ENCODE measurements around the gene SMNDC1. TPM values are rescaled to one million over a fixed set of nuclear protein-coding genes. Genes with fewer than 3 reads are reported as not detected.

SMNDC1 gene
- total RNA-seq, 6 experiments from 2014 or later = 5.1 to 13.3 (median 9.1) TPM

DNA sequence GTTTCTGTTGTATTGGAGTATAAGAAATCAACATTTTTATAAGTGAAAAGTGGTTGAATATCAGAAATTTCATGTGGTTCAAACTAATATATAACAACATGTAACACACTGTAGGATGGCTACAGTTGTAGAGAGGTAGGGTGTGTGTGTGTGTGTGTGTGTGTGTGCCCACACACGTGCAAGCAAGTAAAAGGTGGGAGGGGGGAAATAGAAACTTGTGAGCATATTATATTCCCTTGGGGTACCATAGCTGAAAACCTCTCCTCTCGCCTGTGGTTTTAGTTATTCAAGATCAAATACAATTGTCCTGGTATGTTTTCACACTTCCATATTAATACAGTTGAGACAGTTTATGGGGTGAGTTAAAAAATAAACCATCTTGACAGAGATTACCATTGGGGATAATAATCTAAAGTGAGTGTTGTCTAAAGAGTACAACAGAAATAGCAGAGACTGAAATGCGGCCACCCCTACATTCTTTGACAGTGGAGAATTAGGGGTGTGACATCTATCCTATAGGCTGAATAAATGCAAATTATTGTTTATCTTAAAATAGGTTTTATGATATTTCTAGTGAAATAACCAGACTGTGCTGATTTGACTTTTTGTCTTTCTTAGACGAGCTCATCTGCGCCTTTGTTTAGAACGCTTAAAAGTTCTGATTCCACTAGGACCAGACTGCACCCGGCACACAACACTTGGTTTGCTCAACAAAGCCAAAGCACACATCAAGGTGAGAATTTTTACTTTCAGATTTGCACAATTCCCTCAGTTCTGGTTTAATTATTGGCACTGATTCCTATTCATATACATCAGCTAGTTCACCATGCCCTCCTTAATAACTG lies 25.9 kb downstream of the SMNDC1 start:
- 25% methylated on average over 7 of the region's 7 CpGs for WGBS (ENCODE audit: insufficient coverage, low coverage, low lambda C conversion rate, missing lambda C conversion rate)
- ATAC-seq = peak; percentile 74 to 79 (median 78)
- H3K27ac ChIP-seq = peak overlapping the region in 2 of 3 donors; percentile 47 to 50
- peaks cover 0 to 5% (median 0%) of the 10 kb centered on the region in 4 donors for H3K36me3 ChIP-seq
- H3K27me3 ChIP-seq = no peaks in the 10 kb centered on the region
- H3K4me3 ChIP-seq = peak overlapping the region in 2 of 3 donors; percentile 13 to 33
- H3K4me1 ChIP-seq = no peaks in the 10 kb centered on the region
- no peaks in the 10 kb centered on the region for H3K9me3 ChIP-seq
- intact Hi-C loops (cut with DNase I) = loop anchor here in 1 of 2 donors (10.0 kb wide), 2 partner anchors 54 to 134 kb away; no protein-coding TSS in a partner anchor
- DNase-seq = no peak
- TF ChIP-seq, protein P1, sequence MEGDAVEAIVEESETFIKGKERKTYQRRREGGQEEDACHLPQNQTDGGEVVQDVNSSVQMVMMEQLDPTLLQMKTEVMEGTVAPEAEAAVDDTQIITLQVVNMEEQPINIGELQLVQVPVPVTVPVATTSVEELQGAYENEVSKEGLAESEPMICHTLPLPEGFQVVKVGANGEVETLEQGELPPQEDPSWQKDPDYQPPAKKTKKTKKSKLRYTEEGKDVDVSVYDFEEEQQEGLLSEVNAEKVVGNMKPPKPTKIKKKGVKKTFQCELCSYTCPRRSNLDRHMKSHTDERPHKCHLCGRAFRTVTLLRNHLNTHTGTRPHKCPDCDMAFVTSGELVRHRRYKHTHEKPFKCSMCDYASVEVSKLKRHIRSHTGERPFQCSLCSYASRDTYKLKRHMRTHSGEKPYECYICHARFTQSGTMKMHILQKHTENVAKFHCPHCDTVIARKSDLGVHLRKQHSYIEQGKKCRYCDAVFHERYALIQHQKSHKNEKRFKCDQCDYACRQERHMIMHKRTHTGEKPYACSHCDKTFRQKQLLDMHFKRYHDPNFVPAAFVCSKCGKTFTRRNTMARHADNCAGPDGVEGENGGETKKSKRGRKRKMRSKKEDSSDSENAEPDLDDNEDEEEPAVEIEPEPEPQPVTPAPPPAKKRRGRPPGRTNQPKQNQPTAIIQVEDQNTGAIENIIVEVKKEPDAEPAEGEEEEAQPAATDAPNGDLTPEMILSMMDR (IDR thresholded peaks at IDR 0.05) = no peak
- TF ChIP-seq POLR2A (IDR thresholded peaks at IDR 0.05) = no peak

DNA sequence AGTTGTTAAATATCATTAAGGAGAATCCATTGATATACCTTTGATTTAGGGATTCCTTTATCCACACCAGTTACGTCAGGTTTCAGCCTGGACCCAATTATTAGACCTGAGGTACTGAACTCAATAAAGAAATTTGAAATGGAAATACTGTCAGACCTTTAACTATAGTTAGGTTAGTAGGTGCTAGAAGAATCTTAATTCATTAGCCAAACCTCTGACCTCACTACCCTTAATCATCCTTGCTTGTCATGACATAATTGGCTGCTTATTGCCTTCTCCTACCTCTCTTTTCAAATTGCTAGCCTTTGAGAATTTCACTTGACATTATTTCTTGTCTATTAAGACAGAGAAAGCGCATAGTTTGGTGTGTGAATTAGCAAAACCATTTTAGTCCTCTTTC lies 27.1 kb downstream of the SMNDC1 start:
- Histone ChIP-seq H3K27ac (no peak overlapping the region), H3K9me3 (no peaks in the 10 kb centered on the region), H3K4me3 (no peak overlapping the region), H3K4me1 (no peaks in the 10 kb centered on the region), H3K36me3 (peaks cover 0 to 5% (median 0%) of the 10 kb centered on the region in 4 donors), H3K27me3 (no peaks in the 10 kb centered on the region)
- no peak for ATAC-seq
- intact Hi-C loops (cut with DNase I) = loop anchor here in 1 of 2 donors (10.0 kb wide), 2 partner anchors 53 to 133 kb away; no protein-coding TSS in a partner anchor
- WGBS (ENCODE audit: insufficient coverage, low coverage, low lambda C conversion rate, missing lambda C conversion rate) = 87% methylated on average over 2 of the region's 2 CpGs
- no peak for DNase-seq
- no peak for TF ChIP-seq POLR2A (IDR thresholded peaks at IDR 0.05)
- TF ChIP-seq, protein P1 (IDR thresholded peaks at IDR 0.05) = no peak

DNA sequence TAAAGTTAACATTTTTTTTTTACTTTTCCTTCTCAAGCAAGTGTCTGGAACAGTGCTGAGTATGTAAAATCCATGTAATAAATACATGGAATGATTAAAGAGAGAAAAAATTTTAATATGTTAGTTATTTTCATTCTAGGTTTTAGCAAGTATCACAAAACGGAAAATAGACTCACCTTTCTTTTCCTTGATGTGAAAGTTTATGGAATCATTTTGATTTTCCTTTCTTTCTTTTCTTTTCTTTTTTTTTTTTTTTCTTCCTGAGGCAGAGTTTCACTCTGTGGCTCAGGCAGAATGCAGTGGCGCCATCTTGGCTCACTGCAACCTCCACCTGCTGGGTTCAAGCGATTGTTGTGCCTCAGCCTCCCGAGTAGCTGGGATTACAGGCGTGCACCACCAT lies 28.1 kb downstream of the SMNDC1 start:
- Histone ChIP-seq H3K9me3 (no peaks in the 10 kb centered on the region), H3K27ac (no peak overlapping the region), H3K4me1 (no peaks in the 10 kb centered on the region), H3K36me3 (peaks cover 0 to 5% (median 0%) of the 10 kb centered on the region in 4 donors), H3K27me3 (no peaks in the 10 kb centered on the region), H3K4me3 (no peak overlapping the region)
- no peak for TF ChIP-seq POLR2A (IDR thresholded peaks at IDR 0.05)
- TF ChIP-seq, protein P1 (IDR thresholded peaks at IDR 0.05) = no peak
- 95% methylated on average over 4 of the region's 5 CpGs for WGBS (ENCODE audit: insufficient coverage, low coverage, low lambda C conversion rate, missing lambda C conversion rate)
- ATAC-seq (no peak), DNase-seq (no peak)
- intact Hi-C loops (cut with DNase I) = loop anchor here in 1 of 2 donors (10.0 kb wide), 2 partner anchors 52 to 132 kb away; no protein-coding TSS in a partner anchor

DNA sequence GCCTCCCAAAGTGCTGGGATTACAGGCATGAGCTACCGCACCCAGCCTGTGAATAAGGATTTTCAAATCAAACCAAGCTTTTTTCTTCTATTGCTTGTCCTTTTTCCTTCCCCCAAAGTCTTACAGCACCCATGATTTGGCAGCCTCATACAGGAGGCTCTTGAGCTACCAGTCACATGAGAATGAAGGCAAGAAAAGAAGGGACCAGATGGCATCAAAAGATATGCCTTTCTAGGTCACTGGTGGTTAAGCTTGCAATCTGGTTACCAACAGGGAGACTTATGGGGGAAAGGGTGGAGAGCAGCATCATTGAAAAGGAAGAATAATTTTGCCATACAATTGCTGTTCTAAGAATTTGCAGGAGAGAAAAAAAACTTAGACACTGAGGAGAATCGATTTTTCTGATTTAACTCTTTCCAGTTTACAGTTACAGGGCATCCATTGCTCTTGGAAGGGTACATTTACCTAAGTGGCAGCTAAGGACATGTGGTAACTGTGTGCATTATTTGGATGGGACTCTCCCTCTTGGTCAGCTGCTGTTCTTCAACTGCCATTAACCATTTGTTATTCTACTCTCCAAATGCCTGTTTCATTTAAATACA lies 29.5 kb downstream of the SMNDC1 start:
- Histone ChIP-seq H3K9me3 (no peaks in the 10 kb centered on the region), H3K4me3 (no peak overlapping the region), H3K36me3 (peaks cover 0 to 5% (median 0%) of the 10 kb centered on the region in 4 donors), H3K27ac (no peak overlapping the region), H3K27me3 (no peaks in the 10 kb centered on the region), H3K4me1 (peaks cover 0 to 6% (median 3%) of the 10 kb centered on the region in 4 donors)
- TF ChIP-seq, protein P1 (IDR thresholded peaks at IDR 0.05) = no peak
- TF ChIP-seq POLR2A (IDR thresholded peaks at IDR 0.05) = no peak
- WGBS (ENCODE audit: insufficient coverage, low coverage, low lambda C conversion rate, missing lambda C conversion rate) = 58% methylated on average over 1 of the region's 2 CpGs
- ATAC-seq (no peak), DNase-seq (no peak)
- intact Hi-C loops (cut with DNase I) = loop anchor here in 1 of 2 donors (10.0 kb wide), 2 partner anchors 50 to 130 kb away; no protein-coding TSS in a partner anchor

All from right lobe of liver (tissue), 6 donors.